AG09309 (cell line): ENCODE measurements around the gene GBA3.

Source experiments
- DNase-seq: peaks from one replicate; pipeline ENCODE4 v3.0.0-alpha.2; 2010; ENCODE audit warnings: low read depth
- H3K4me3 ChIP-seq: 2 replicates; pipeline ENCODE4 v1.5.1; 2011; ENCODE audit warnings: mild to moderate bottlenecking, low read depth, low read length, moderate library complexity; ENCODE audit not compliant: control insufficient read depth
- CTCF ChIP-seq: IDR thresholded peaks from 2 replicates; pipeline ENCODE4 v1.5.1; 2011; ENCODE audit warnings: mild to moderate bottlenecking, low read depth, low read length, inconsistent platforms; ENCODE audit not compliant: insufficient read depth, control insufficient read depth; ENCODE audit errors: missing control alignments

Gene GBA3

GRCh38 chr4:22857411-22857810 lies 164.7 kb downstream of the GBA3 start:
- no peak overlapping the region for H3K4me3 ChIP-seq
- no peak for DNase-seq
- no peak for TF ChIP-seq CTCF

GRCh38 chr4:22859318-22859717 lies 166.6 kb downstream of the GBA3 start:
- H3K4me3 ChIP-seq: no peak overlapping the region
- no peak for TF ChIP-seq CTCF
- no peak for DNase-seq
